ENCODE results near the gene MACROD2.

GRCh38 chr20:15267935-15268334, 1272.6 kb downstream of the MACROD2 start:
- TF ChIP-seq POLR2A (IDR thresholded peaks at IDR 0.05; ENCODE audit: borderline replicate concordance, extremely low read depth, insufficient read depth, insufficient read length) (no peak), CTCF (IDR thresholded peaks at IDR 0.05 in 2 of 3, conservative IDR thresholded peaks at IDR 0.05 in 1 of 3; ENCODE audit: borderline replicate concordance in 1 of 3, insufficient read depth in 1 of 3, low read depth in 2 of 3, low read length in 2 of 3) (no peak), SIN3A (IDR thresholded peaks at IDR 0.05; ENCODE audit: low read depth) (no peak), EZH2phosphoT487 (IDR thresholded peaks at IDR 0.05; ENCODE audit: borderline replicate concordance) (no peak), ZNF274 (IDR thresholded peaks at IDR 0.05; ENCODE audit: low read depth, low read length) (no peak), JUND (IDR thresholded peaks at IDR 0.05) (no peak)

Data from HCT116 (cell line).